Osteoblast (primary cell): Measurements from ENCODE around the gene ZNF219. TPM values are rescaled to one million over a fixed set of nuclear protein-coding genes. Genes with fewer than 3 reads are reported as not detected.

ENCODE experiments used
- DNase-seq: peaks from one replicate; pipeline ENCODE4 v3.0.0; 2011; ENCODE audit warnings: low spot score, mixed read lengths; ENCODE audit not compliant: insufficient read length; ENCODE audit errors: missing footprints
- H2AFZ ChIP-seq: 2 replicates; pipeline ENCODE4 v1.6.0; 2011; ENCODE audit warnings: mild to moderate bottlenecking, low read length
- H3K27ac ChIP-seq: 2 replicates; pipeline ENCODE4 v1.5.1; 2011; ENCODE audit warnings: mild to moderate bottlenecking, low read depth, low read length, moderate library complexity
- H3K27me3 ChIP-seq: 2 replicates; pipeline ENCODE4 v1.6.0; 2012; ENCODE audit warnings: mild to moderate bottlenecking, control low read depth, inconsistent platforms, low read length, moderate library complexity; ENCODE audit not compliant: insufficient read depth
- H3K36me3 ChIP-seq: 2 replicates; pipeline ENCODE4 v1.5.1; 2011; ENCODE audit warnings: mild to moderate bottlenecking, low read length, control low read depth, moderate library complexity; ENCODE audit not compliant: insufficient read depth
- H3K4me1 ChIP-seq: 2 replicates; pipeline ENCODE4 v1.5.1; 2011; ENCODE audit warnings: mild to moderate bottlenecking, low read length, control low read depth, moderate library complexity; ENCODE audit not compliant: insufficient read depth
- H3K4me2 ChIP-seq: 2 replicates; pipeline ENCODE4 v1.6.0; 2011; ENCODE audit warnings: mild to moderate bottlenecking, low read length; ENCODE audit not compliant: insufficient read depth
- H3K4me3 ChIP-seq: fragments of 200-600 bp; sonication (generic); 3 replicates; pipeline ENCODE4 v1.5.1; 2012; ENCODE audit warnings: mild to moderate bottlenecking, low read length, inconsistent platforms; ENCODE audit not compliant: insufficient read depth
- H3K79me2 ChIP-seq: 2 replicates; pipeline ENCODE4 v1.6.0; 2012; ENCODE audit warnings: mild to moderate bottlenecking, low read length, control low read depth, inconsistent platforms; ENCODE audit not compliant: insufficient read depth
- H3K9me3 ChIP-seq: 2 replicates; pipeline ENCODE4 v1.5.1; 2011; ENCODE audit warnings: low read depth, low read length, control low read depth
- H4K20me1 ChIP-seq: 2 replicates; pipeline ENCODE4 v1.6.0; 2012; ENCODE audit warnings: mild to moderate bottlenecking, low read length, control low read depth; ENCODE audit not compliant: insufficient read depth
- CTCF ChIP-seq: IDR thresholded peaks from 2 replicates; pipeline ENCODE4 v1.5.1; 2011; ENCODE audit warnings: mild to moderate bottlenecking, low read depth, low read length, moderate library complexity; ENCODE audit errors: extremely low read depth
- total RNA-seq: library from RNA; depleted of rRNA; stranded (reverse); fragments of >200 nt; gene quantifications from 2 replicates; pipeline ENCODE4 v1.2.3, GENCODE V29; 2012

ZNF219 gene
- total RNA-seq, 1 donor: 9.4 TPM

GRCh38 chr14:21095430-21096205, 2.8 kb downstream of the ZNF219 start:
- H3K9me3 ChIP-seq: no peaks in the 10 kb centered on the region
- H3K27ac ChIP-seq: no peak overlapping the region
- H3K36me3 ChIP-seq: peaks cover 4% of the 10 kb centered on the region
- peak; percentile 93 for DNase-seq
- peaks cover 18% of the 10 kb centered on the region for H3K4me1 ChIP-seq
- H3K27me3 ChIP-seq: peaks cover 6% of the 10 kb centered on the region
- no peaks in the 10 kb centered on the region for H3K79me2 ChIP-seq
- H3K4me2 ChIP-seq: no peak overlapping the region
- no peak overlapping the region for H3K4me3 ChIP-seq
- TF ChIP-seq CTCF: no peak
- no peak overlapping the region for H2AFZ ChIP-seq
- H4K20me1 ChIP-seq: peaks cover 10% of the 10 kb centered on the region

- H4K20me1 ChIP-seq: peaks cover 12% of the 10 kb centered on the region
- no peaks in the 10 kb centered on the region for H3K79me2 ChIP-seq
- H3K27me3 ChIP-seq: peaks cover 2% of the 10 kb centered on the region
- peak; percentile 30 for TF ChIP-seq CTCF
- no peak overlapping the region for H2AFZ ChIP-seq
- peaks cover 16% of the 10 kb centered on the region for H3K36me3 ChIP-seq
- H3K27ac ChIP-seq: no peak overlapping the region
- H3K4me2 ChIP-seq: no peak overlapping the region
- DNase-seq: peak; percentile 72
- H3K9me3 ChIP-seq: no peaks in the 10 kb centered on the region
- peaks cover 13% of the 10 kb centered on the region for H3K4me1 ChIP-seq
- H3K4me3 ChIP-seq: no peak overlapping the region
Measured at GRCh38 chr14:21093769-21094681, 4.4 kb downstream of the ZNF219 start.

GRCh38 chr14:21093018-21093417, 5.4 kb downstream of the ZNF219 start:
- Histone ChIP-seq H3K4me2 (no peak overlapping the region), H3K9me3 (no peaks in the 10 kb centered on the region), H3K4me3 (no peak overlapping the region), H2AFZ (no peak overlapping the region), H3K79me2 (no peaks in the 10 kb centered on the region), H3K27ac (no peak overlapping the region), H3K4me1 (peaks cover 8% of the 10 kb centered on the region), H3K36me3 (peaks cover 20% of the 10 kb centered on the region), H4K20me1 (peaks cover 15% of the 10 kb centered on the region), H3K27me3 (no peaks in the 10 kb centered on the region)
- peak; percentile 34 for DNase-seq
- no peak for TF ChIP-seq CTCF
